KOPT-K1 (cell line): ENCODE results near the gene TGFB2.

Experiments used
- H3K27ac ChIP-seq: fragments of 200-600 bp; sonication (generic); 2 replicates; pipeline ENCODE4 v1.5.1; 2016; ENCODE audit warnings: antibody characterized with exemption, mild to moderate bottlenecking, low read depth, low read length; ENCODE audit not compliant: poor library complexity, severe bottlenecking
- H3K36me3 ChIP-seq: fragments of 200-600 bp; sonication (generic); 2 replicates; pipeline ENCODE4 v1.5.1; 2017; ENCODE audit warnings: antibody characterized with exemption, mild to moderate bottlenecking, low read length, moderate library complexity; ENCODE audit not compliant: insufficient read depth
- H3K9me3 ChIP-seq: fragments of 200-600 bp; sonication (generic); 2 replicates; pipeline ENCODE4 v1.5.1; 2017; ENCODE audit warnings: antibody characterized with exemption, low read length, mild to moderate bottlenecking; ENCODE audit not compliant: insufficient read depth, poor library complexity, severe bottlenecking

TGFB2 gene

GRCh38 chr1:218433744-218434143 lies 88.6 kb downstream of the TGFB2 start:
- no peaks in the 10 kb centered on the region for H3K36me3 ChIP-seq
- H3K27ac ChIP-seq, result no peak overlapping the region
- H3K9me3 ChIP-seq, result no peaks in the 10 kb centered on the region

- no peaks in the 10 kb centered on the region for H3K9me3 ChIP-seq
- H3K27ac ChIP-seq, result no peak overlapping the region
- no peaks in the 10 kb centered on the region for H3K36me3 ChIP-seq
These were observed 90.4 kb downstream of the TGFB2 start for GRCh38 chr1:218435528-218435927.

- Histone ChIP-seq H3K9me3 (no peaks in the 10 kb centered on the region), H3K27ac (no peak overlapping the region), H3K36me3 (no peaks in the 10 kb centered on the region)
These were observed 91.2 kb downstream of the TGFB2 start for GRCh38 chr1:218436346-218436745.

DNA sequence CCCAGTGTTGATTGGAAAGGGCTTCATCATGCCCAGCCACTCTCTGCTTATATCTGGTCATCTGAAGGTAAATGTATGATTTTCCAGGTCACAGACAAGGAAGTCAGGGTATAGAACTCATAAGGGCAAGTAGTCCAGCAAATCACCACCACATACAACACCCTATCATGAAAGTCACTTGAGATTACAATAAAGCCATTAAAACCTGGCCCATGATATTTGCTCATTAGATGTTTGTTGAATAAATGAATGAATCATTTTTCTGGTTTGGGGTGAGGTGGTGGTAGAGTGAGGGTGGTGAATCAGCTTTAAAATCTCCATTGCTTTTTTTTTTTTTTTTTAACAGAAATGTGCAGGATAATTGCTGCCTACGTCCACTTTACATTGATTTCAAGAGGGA lies 91.9 kb downstream of the TGFB2 start:
- no peak overlapping the region for H3K27ac ChIP-seq

DNA sequence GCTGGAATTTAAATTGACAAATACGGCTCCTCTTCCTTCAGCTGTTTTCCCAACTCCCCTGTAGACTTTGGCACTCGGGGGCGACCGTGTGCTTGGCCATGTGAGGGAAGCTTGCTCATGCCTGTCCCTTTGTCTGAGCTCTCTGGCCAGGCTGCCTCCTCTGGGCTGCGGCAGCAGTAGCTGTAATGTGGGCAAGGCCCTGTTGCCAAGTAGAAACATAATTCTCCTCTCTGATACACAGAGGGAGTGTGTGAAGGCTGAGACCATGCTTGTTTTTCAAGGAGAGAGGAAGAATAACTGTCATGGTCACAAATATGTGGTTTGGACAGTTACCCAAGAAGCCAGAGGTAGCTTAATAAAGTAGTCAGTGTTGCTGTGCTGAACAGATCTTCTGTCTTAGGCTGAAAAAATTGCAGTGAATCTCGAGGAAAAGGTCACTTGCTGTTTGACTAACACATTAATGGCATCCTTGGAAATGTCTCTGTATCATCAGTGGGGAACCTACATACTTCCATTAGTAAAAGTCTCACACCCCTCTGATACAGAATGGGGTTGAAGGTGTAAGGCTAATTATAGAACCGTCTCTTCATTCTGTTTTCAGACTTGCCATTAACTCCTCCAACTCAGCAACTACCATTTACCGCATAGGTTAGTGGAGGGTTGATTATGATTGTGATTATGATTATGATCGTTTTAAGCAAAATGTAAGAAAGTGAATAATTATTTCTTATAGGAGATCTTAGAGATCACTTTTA lies 94.6 kb downstream of the TGFB2 start:
- Histone ChIP-seq H3K9me3 (no peaks in the 10 kb centered on the region), H3K27ac (no peak overlapping the region), H3K36me3 (no peaks in the 10 kb centered on the region)

More for the DNA sequence above, 91.9 kb downstream of the TGFB2 start:
- Histone ChIP-seq H3K36me3 (no peaks in the 10 kb centered on the region), H3K9me3 (no peaks in the 10 kb centered on the region)

GRCh38 chr1:218443255-218443654 lies 98.1 kb downstream of the TGFB2 start:
- H3K36me3 ChIP-seq, result no peaks in the 10 kb centered on the region
- no peak overlapping the region for H3K27ac ChIP-seq
- no peaks in the 10 kb centered on the region for H3K9me3 ChIP-seq

DNA sequence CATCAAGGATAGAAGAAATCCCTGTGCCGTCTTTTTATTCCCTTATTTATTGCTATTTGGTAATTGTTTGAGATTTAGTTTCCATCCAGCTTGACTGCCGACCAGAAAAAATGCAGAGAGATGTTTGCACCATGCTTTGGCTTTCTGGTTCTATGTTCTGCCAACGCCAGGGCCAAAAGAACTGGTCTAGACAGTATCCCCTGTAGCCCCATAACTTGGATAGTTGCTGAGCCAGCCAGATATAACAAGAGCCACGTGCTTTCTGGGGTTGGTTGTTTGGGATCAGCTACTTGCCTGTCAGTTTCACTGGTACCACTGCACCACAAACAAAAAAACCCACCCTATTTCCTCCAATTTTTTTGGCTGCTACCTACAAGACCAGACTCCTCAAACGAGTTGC lies 99.0 kb downstream of the TGFB2 start:
- Histone ChIP-seq H3K36me3 (no peaks in the 10 kb centered on the region), H3K9me3 (no peaks in the 10 kb centered on the region), H3K27ac (no peak overlapping the region)

DNA sequence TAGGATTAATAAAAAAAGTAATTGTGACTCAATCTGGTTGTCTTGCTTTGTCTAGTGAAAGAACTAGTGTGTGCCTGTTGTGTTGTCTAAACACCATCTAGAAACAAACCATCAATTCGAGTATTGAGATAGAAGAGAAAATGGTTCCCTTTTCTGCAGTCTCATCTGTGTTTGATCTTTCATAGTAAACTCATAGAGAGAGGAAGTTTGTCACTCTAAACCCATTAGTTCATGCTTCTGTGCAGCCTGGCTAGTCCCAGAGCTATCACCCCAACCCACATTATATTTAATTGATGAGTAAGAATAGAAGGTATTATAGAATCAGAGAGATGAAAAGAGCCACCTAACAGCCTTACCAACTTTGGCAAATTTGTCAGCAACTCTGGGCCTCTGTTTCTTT lies 99.5 kb downstream of the TGFB2 start:
- no peaks in the 10 kb centered on the region for H3K9me3 ChIP-seq
- H3K36me3 ChIP-seq, result no peaks in the 10 kb centered on the region
- no peak overlapping the region for H3K27ac ChIP-seq

GRCh38 chr1:218447010-218447689 lies 102.0 kb downstream of the TGFB2 start:
- no peaks in the 10 kb centered on the region for H3K9me3 ChIP-seq
- H3K27ac ChIP-seq, result no peak overlapping the region
- no peaks in the 10 kb centered on the region for H3K36me3 ChIP-seq

DNA sequence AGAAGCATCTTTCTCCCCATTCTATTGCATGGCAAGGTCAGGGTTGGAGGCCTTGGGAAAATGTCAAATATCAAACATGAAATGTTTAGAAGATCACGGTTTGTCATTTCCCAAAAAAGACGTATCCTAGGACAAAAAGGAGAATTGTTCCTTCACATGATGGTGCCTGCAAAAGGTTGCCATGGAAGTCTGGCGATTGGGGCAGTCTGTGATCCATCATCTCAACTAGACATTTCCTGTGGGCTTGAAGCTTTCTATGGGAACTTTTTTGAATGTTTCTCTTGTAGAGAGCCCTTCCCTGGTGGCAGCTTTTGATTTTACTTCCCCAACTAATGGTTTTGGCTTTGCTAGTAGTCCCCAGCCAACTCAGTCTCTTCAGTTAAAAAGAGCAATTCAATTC lies 106.3 kb downstream of the TGFB2 start:
- H3K36me3 ChIP-seq, result no peaks in the 10 kb centered on the region
- no peak overlapping the region for H3K27ac ChIP-seq
- H3K9me3 ChIP-seq, result no peaks in the 10 kb centered on the region

DNA sequence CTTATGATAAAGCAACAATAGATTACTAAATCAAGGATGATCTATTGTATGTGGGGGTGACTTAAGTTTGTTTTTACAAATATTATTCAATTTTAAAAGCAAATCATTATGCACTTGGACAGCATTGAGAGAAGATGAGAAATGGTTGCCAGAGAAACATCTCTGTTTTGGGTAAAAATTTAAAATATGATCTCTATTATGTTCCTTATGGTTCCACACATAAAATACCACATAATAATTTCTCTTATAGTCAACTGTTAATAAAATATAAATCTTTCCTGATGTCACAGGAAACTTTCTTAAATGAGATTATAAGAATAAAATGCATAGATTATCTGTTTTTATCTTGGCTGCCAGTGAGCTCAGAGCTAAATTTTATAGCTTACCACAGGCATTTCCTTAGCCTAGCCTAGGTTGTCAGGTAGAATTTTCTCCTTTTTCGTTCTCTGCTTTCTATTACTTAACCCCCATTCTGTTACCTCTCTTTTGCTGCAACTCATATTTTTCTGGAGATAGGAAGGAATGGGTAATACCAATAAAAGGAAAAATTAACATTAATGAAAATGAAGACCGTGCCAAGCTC lies 109.7 kb downstream of the TGFB2 start:
- no peaks in the 10 kb centered on the region for H3K36me3 ChIP-seq
- H3K27ac ChIP-seq, result no peak overlapping the region
- no peaks in the 10 kb centered on the region for H3K9me3 ChIP-seq

- Histone ChIP-seq H3K9me3 (no peaks in the 10 kb centered on the region), H3K27ac (no peak overlapping the region), H3K36me3 (no peaks in the 10 kb centered on the region)
These were observed 111.3 kb downstream of the TGFB2 start for GRCh38 chr1:218456444-218456843.

DNA sequence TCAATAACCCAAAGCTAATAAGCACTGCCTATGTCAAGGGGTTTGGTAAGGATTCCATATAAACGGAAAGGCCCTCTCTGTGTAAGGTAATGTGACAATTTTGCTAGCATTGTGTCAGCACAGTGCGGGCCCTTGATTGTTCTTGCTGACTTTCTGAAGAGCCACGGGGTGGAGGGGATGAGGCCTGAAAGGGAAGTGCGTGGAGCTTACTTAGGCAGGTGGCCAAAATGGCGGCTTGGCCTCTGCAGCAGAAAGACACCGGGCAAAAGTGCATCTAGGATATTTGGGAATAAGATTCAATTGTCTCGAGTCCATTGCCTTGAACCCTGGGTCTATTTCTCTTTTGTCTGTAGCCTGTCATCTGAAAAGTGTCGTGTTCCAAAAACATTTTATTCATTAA lies 114.3 kb downstream of the TGFB2 start:
- Histone ChIP-seq H3K27ac (no peak overlapping the region), H3K36me3 (no peaks in the 10 kb centered on the region), H3K9me3 (no peaks in the 10 kb centered on the region)

DNA sequence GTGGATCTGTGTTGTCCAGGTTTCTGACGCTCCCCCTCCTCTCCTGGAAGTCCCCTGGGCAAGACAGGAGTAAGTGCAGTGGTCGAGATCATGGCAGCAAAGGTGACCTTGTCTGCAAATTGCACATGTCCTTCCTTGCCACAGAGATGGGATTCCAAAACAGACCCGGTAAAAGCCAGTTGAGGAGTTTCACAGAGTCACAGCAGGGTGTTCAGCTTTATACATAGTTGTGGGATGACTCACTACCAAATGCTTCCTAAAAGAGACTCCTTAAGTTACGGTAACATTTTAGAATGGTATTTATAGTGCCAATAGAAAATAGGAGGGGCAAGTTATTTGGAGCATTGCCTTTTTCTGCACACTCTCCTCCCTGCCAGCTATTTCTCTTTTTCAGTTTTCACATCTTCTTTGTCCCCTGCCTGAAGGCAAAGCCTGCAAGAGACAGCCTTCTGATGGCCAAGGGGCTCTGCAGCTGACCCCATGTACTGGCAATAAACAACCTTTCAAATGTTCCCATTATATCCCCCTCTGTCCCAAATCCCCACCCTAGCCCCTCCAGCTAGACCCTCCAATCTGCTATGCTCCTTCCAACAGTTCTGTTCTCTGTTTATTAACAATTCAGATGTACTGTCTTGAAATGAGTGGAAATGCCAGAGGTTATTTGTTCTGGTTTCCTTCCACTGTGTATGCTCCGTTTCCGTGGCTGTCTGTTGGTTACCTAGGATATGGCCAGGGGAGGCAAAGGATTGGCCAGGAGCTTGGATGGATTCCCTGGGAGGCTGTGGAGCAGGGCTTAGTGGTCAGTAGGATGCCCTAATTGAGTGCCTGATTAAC lies 115.0 kb downstream of the TGFB2 start:
- Histone ChIP-seq H3K36me3 (no peaks in the 10 kb centered on the region), H3K9me3 (no peaks in the 10 kb centered on the region), H3K27ac (no peak overlapping the region)

DNA sequence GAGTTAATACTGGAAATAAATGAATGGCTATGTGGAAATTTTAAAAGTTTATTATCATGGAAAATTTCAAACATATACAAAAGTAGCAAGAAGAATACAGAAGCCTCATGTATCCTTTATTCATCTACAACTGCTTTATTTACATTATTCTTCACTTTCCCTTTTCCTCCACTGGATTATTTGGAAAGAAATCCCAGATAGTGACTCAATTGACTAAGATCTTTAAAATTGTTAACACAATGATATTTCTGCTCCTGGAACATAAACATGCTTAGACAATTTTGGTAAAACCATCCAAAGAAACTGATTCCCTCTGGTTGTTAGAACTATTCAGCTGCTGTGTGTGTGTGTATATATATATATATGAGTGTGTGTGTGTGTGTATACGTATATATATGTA lies 116.2 kb downstream of the TGFB2 start:
- H3K27ac ChIP-seq, result no peak overlapping the region
- no peaks in the 10 kb centered on the region for H3K9me3 ChIP-seq
- H3K36me3 ChIP-seq, result no peaks in the 10 kb centered on the region
